IMR-90 (cell line): ENCODE data around the gene DNAJC7. TPM values are rescaled to one million over a fixed set of nuclear protein-coding genes. Genes with fewer than 3 reads are reported as not detected.

Experiments
- ATAC-seq: fragments of 200-7000 bp; cut with Tn5 transposase; 2 replicates; pipeline ENCODE4 v1.9.1; 2020; ENCODE audit warnings: low read depth, mild to moderate bottlenecking, moderate library complexity
- BruUV-seq: library from RNA; stranded (reverse); fragments of 400-500 nt; replicated peaks from 2 replicates; lab custom pipeline; 2021; lab: Mats Ljungman, UMichigan
- CTCF ChIA-PET: fragments of 300-600 bp; formaldehyde crosslinking; extraction: SDS; loops from one replicate; lab custom pipeline; 2021; ENCODE audit warnings: antibody characterized with exemption; lab: Yijun Ruan, JAX
- POLR2A ChIA-PET: fragments of 300-600 bp; sonication (Branson Sonifier 250); formaldehyde crosslinking; loops from one replicate; lab custom pipeline; 2022; ENCODE audit warnings: antibody characterized with exemption; ENCODE audit not compliant: unreplicated experiment; lab: Charles Lee
- DNase-seq: peaks from one replicate; pipeline ENCODE4 v3.0.0; 2013
- H2AFZ ChIP-seq: replicated peaks from 2 replicates; pipeline ENCODE3; 2013; ENCODE audit warnings: low read length, mild to moderate bottlenecking; ENCODE audit not compliant: poor library complexity
- H2AK5ac ChIP-seq: 2 replicates; pipeline ENCODE4 v1.6.1; 2013; ENCODE audit warnings: low read depth, low read length, inconsistent platforms
- H2AK9ac ChIP-seq: replicated peaks from 2 replicates; pipeline ENCODE3; 2013; ENCODE audit warnings: mild to moderate bottlenecking, low read depth, low read length, moderate library complexity; ENCODE audit not compliant: poor library complexity
- H2BK120ac ChIP-seq: 2 replicates; pipeline ENCODE4 v1.6.1; 2013; ENCODE audit warnings: low read depth, low read length, inconsistent platforms
- H2BK15ac ChIP-seq: 3 replicates; pipeline ENCODE4 v1.6.1; 2013; ENCODE audit warnings: low read depth, low read length, inconsistent platforms
- H2BK20ac ChIP-seq: 2 replicates; pipeline ENCODE4 v1.6.1; 2013; ENCODE audit warnings: low read depth, mild to moderate bottlenecking, inconsistent platforms, low read length, moderate library complexity
- H2BK5ac ChIP-seq: 2 replicates; pipeline ENCODE4 v1.6.1; 2013; ENCODE audit warnings: mild to moderate bottlenecking, low read depth, low read length, inconsistent platforms; ENCODE audit not compliant: poor library complexity, severe bottlenecking
- H3K14ac ChIP-seq: replicated peaks from 2 replicates; pipeline ENCODE4 v1.6.1; 2013; ENCODE audit warnings: low read depth, low read length, inconsistent platforms
- H3K18ac ChIP-seq: 2 replicates; pipeline ENCODE4 v1.6.1; 2013; ENCODE audit warnings: low read depth, low read length, control low read depth
- H3K23ac ChIP-seq: 2 replicates; pipeline ENCODE4 v1.6.1; 2013; ENCODE audit warnings: low read depth, low read length, inconsistent platforms
- H3K27ac ChIP-seq: 2 replicates; pipeline ENCODE4 v1.5.1; 2013; ENCODE audit warnings: mild to moderate bottlenecking, control low read depth, low read length; ENCODE audit not compliant: insufficient read depth
- H3K27me3 ChIP-seq: 2 replicates; pipeline ENCODE4 v1.6.1; 2013; ENCODE audit warnings: low read length; ENCODE audit not compliant: control insufficient read depth, insufficient read depth
- H3K36me3 ChIP-seq: 2 replicates; pipeline ENCODE4 v1.6.1; 2013; ENCODE audit warnings: low read length, mixed read lengths; ENCODE audit not compliant: control insufficient read depth, insufficient read depth
- H3K4ac ChIP-seq: 2 replicates; pipeline ENCODE4 v1.6.1; 2013; ENCODE audit warnings: low read depth, low read length, inconsistent platforms
- H3K4me1 ChIP-seq: 2 replicates; pipeline ENCODE4 v1.6.1; 2013; ENCODE audit warnings: low read length, mixed read lengths; ENCODE audit not compliant: control insufficient read depth, insufficient read depth
- H3K4me2 ChIP-seq: 2 replicates; pipeline ENCODE4 v1.6.1; 2013; ENCODE audit warnings: low read depth, mild to moderate bottlenecking, control low read depth, low read length, moderate library complexity
- H3K4me3 ChIP-seq: 2 replicates; pipeline ENCODE4 v1.5.1; 2013; ENCODE audit warnings: low read depth, mild to moderate bottlenecking, control low read depth, low read length, moderate library complexity; ENCODE audit not compliant: insufficient read depth
- H3K56ac ChIP-seq: 2 replicates; pipeline ENCODE4 v1.6.1; 2013; ENCODE audit warnings: low read length, inconsistent platforms; ENCODE audit not compliant: insufficient read depth; ENCODE audit errors: extremely low read depth
- H3K79me1 ChIP-seq, 2 experiments: 2 replicates each; pipeline ENCODE4 v1.6.1; 2013; ENCODE audit warnings: low read length in 2 of 2, inconsistent platforms in 1 of 2, low read depth in 1 of 2
- H3K9ac ChIP-seq: 2 replicates; pipeline ENCODE4 v1.6.1; 2013; ENCODE audit warnings: low read depth, low read length, control low read depth
- H3K9me1 ChIP-seq: 2 replicates; pipeline ENCODE4 v1.6.1; 2013; ENCODE audit warnings: low read length, inconsistent platforms; ENCODE audit not compliant: insufficient read depth
- H3K9me3 ChIP-seq: 2 replicates; pipeline ENCODE4 v1.6.1; 2013; ENCODE audit warnings: low read length; ENCODE audit not compliant: control insufficient read depth, insufficient read depth
- H4K20me1 ChIP-seq: 2 replicates; pipeline ENCODE4 v1.6.1; 2013; ENCODE audit warnings: low read length, inconsistent platforms; ENCODE audit not compliant: insufficient read depth
- H4K5ac ChIP-seq: 2 replicates; pipeline ENCODE4 v1.6.1; 2013; ENCODE audit warnings: mild to moderate bottlenecking, low read depth, low read length, control low read depth
- H4K8ac ChIP-seq, 2 experiments: 2 replicates each; pipeline ENCODE4 v1.6.1; 2013; ENCODE audit warnings: low read depth in 2 of 2, low read length in 2 of 2, control low read depth in 1 of 2, inconsistent platforms in 1 of 2
- H4K91ac ChIP-seq: 2 replicates; pipeline ENCODE4 v1.6.1; 2013; ENCODE audit warnings: low read depth, low read length, inconsistent platforms; ENCODE audit not compliant: insufficient read depth
- RCOR1 ChIP-seq: IDR thresholded peaks from 2 replicates; pipeline ENCODE4 v1.6.1; 2012; ENCODE audit warnings: mild to moderate bottlenecking, low read length, improper control_type of control experiment; ENCODE audit not compliant: insufficient replicate concordance
- WGBS, 2 experiments: methylation state at CpG; one replicate each; pipeline versions ENCODE4 v1.1.5 to v1.1.7; 2013; ENCODE audit warnings: missing lambda C conversion rate in 2 of 2; ENCODE audit not compliant: insufficient read length in 1 of 2; ENCODE audit errors: extremely low coverage in 2 of 2; 5-methylcytosine and 5-hydroxymethylcytosine counted together
- dilution Hi-C: fragments of 300-500 bp; cut with HindIII; formaldehyde crosslinking; loops from one replicate; pipeline ENCODE4 v1.14.3; 2018; ENCODE audit warnings: low sequenced_read_pairs; ENCODE audit not compliant: unreplicated experiment
- in situ Hi-C: fragments of 300-500 bp; cut with MboI; formaldehyde crosslinking; loops from 3 replicates; pipeline ENCODE4 v1.14.3; 2019; ENCODE audit warnings: low sequenced_read_pairs, inconsistent platforms, mixed read lengths
- intact Hi-C: fragments of 100-400 bp; cut with micrococcal nuclease; formaldehyde crosslinking; loops from 2 replicates; pipeline ENCODE4 v1.10.0; 2022
- polyA plus RNA-seq, 3 experiments: library from polyadenylated mRNA; depleted of rRNA; stranded (reverse); fragments of >200 nt; gene quantifications; 2 replicates each; pipeline ENCODE4 v1.2.3, GENCODE V29; 2012; ENCODE audit warnings: low replicate concordance in 1 of 3
- total RNA-seq: library from RNA; depleted of rRNA; stranded (reverse); fragments of >200 nt; gene quantifications from 2 replicates; pipeline ENCODE4 v1.2.3, GENCODE V29; 2012

The DNAJC7 gene
- total and polyA plus RNA-seq, 2 of the 4 experiments (the other 2 are of a cell fraction), result 49.3 to 71.7 TPM

DNA sequence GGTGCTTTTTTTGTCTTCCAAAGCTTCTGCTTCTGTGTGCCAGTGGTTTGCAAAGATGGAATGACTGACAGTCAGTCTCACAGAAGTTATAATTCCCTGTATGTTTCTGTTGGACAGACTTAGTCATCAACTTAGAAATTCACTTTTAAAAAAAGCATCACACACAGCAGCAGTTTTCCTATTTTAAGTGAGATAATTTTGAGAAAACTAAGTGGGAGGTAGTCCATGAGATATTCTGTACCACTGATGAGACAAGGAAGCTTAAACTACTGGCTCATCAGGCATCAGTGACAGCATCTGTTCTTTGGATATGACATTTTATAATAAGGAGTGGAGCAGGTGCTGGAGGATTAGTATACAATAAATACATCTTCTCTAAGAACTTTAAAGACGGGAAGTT lies 30.6 kb downstream of the DNAJC7 start:
- H4K20me1 ChIP-seq, result no peaks in the 10 kb centered on the region
- H2BK20ac ChIP-seq, result no peak overlapping the region
- H4K8ac ChIP-seq, result no peak overlapping the region
- H4K91ac ChIP-seq, result no peak overlapping the region
- no TSS peak for BruUV-seq
- intact Hi-C loops, result no loop called here
- no peak overlapping the region for H2AFZ ChIP-seq
- dilution Hi-C loops, result no loop called here
- CTCF ChIA-PET, result no interaction called here
- POLR2A ChIA-PET, result no interaction called here
- no peak overlapping the region for H4K5ac ChIP-seq
- no peak overlapping the region for H2AK9ac ChIP-seq
- H3K4ac ChIP-seq, result no peak overlapping the region
- H3K9me1 ChIP-seq, result no peaks in the 10 kb centered on the region
- H3K18ac ChIP-seq, result no peak overlapping the region
- no peak overlapping the region for H2AK5ac ChIP-seq
- no peak for DNase-seq
- in situ Hi-C loops, result no loop called here
- no peak overlapping the region for H3K14ac ChIP-seq
- H3K27ac ChIP-seq, result no peak overlapping the region
- H2BK15ac ChIP-seq, result no peak overlapping the region
- peaks cover 25 to 46% of the 10 kb centered on the region in 2 experiments for H3K79me1 ChIP-seq
- H3K56ac ChIP-seq, result no peak overlapping the region
- no peak for ATAC-seq
- H3K23ac ChIP-seq, result no peak overlapping the region
- no peak overlapping the region for H3K9ac ChIP-seq
- no peak overlapping the region for H2BK120ac ChIP-seq
- no peak overlapping the region for H3K4me2 ChIP-seq
- H3K4me1 ChIP-seq, result no peaks in the 10 kb centered on the region
- no CpG with 5 or more reads among the region's 1 CpG for WGBS, 2 experiments
- no peak overlapping the region for H2BK5ac ChIP-seq
- TF ChIP-seq RCOR1, result no peak
- H3K36me3 ChIP-seq, result peaks cover 60% of the 10 kb centered on the region
- no peak overlapping the region for H3K4me3 ChIP-seq
- no peaks in the 10 kb centered on the region for H3K9me3 ChIP-seq
- H3K27me3 ChIP-seq, result no peaks in the 10 kb centered on the region
